Fibroblast of villous mesenchyme (primary cell): ENCODE data around the gene KIF26B. TPM values are rescaled to one million over a fixed set of nuclear protein-coding genes. Genes with fewer than 3 reads are reported as not detected.

Experiments
- DNase-seq: peaks from one replicate; pipeline ENCODE4 v3.0.0-alpha.2; 2010; ENCODE audit warnings: low read depth
- H3K4me3 ChIP-seq: 2 replicates; pipeline ENCODE4 v1.5.1; 2011; ENCODE audit warnings: low read depth, mild to moderate bottlenecking, low read length
- CTCF ChIP-seq: IDR thresholded peaks from 2 replicates; pipeline ENCODE4 v1.5.1; 2012; ENCODE audit warnings: low read depth, mild to moderate bottlenecking, low read length; ENCODE audit not compliant: insufficient read depth
- total RNA-seq: library from RNA; depleted of rRNA; stranded (reverse); fragments of >200 nt; gene quantifications from 2 replicates; pipeline ENCODE4 v1.2.3, GENCODE V29; 2012

The KIF26B gene
- total RNA-seq, 1 donor, result 12.1 TPM

- no peak for TF ChIP-seq CTCF
- H3K4me3 ChIP-seq, result no peak overlapping the region
- no peak for DNase-seq
These were observed 223.1 kb downstream of the KIF26B start for GRCh38 chr1:245377854-245378253.

- no peak for TF ChIP-seq CTCF
- H3K4me3 ChIP-seq, result no peak overlapping the region
- DNase-seq, result no peak
These were observed 223.5 kb downstream of the KIF26B start for GRCh38 chr1:245378311-245378722.

- no peak overlapping the region for H3K4me3 ChIP-seq
- no peak for TF ChIP-seq CTCF
- DNase-seq, result no peak
These were observed 224.0 kb downstream of the KIF26B start for GRCh38 chr1:245378745-245379144.

- no peak for DNase-seq
These were observed 226.2 kb downstream of the KIF26B start for GRCh38 chr1:245380790-245381535.

GRCh38 chr1:245382981-245383380, 228.2 kb downstream of the KIF26B start:
- no peak for DNase-seq
- H3K4me3 ChIP-seq, result no peak overlapping the region
- no peak for TF ChIP-seq CTCF

More at GRCh38 chr1:245380790-245381535, 226.2 kb downstream of the KIF26B start:
- peak; percentile 38 for TF ChIP-seq CTCF
- no peak overlapping the region for H3K4me3 ChIP-seq

- no peak for TF ChIP-seq CTCF
- DNase-seq, result no peak
- H3K4me3 ChIP-seq, result no peak overlapping the region
These were observed 228.9 kb downstream of the KIF26B start for GRCh38 chr1:245383396-245384330.
